ENCODE data around the gene LRIG2. TPM values are rescaled to one million over a fixed set of nuclear protein-coding genes. Genes with fewer than 3 reads are reported as not detected.

The LRIG2 gene
- total and polyA plus RNA-seq, 9 of the 15 experiments (the other 6 are each of a cell fraction or from before 2014, with no cell fraction given), result 1.8 to 28.1 (median 11.5) TPM

GRCh38 chr1:113058941-113059706, 13.9 kb upstream of the LRIG2 start (continued):
- TF ChIP-seq, protein P1, sequence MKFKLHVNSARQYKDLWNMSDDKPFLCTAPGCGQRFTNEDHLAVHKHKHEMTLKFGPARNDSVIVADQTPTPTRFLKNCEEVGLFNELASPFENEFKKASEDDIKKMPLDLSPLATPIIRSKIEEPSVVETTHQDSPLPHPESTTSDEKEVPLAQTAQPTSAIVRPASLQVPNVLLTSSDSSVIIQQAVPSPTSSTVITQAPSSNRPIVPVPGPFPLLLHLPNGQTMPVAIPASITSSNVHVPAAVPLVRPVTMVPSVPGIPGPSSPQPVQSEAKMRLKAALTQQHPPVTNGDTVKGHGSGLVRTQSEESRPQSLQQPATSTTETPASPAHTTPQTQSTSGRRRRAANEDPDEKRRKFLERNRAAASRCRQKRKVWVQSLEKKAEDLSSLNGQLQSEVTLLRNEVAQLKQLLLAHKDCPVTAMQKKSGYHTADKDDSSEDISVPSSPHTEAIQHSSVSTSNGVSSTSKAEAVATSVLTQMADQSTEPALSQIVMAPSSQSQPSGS (CRISPR knock-in tag; IDR thresholded peaks at IDR 0.05), result no peak
- TF ChIP-seq TCF3 (CRISPR knock-in tag; IDR thresholded peaks at IDR 0.05), result peak; percentile 31; the same call in 1 of the 2 replicates
- TF ChIP-seq SREBF2 (CRISPR knock-in tag; IDR thresholded peaks at IDR 0.05), result no peak
- peak; percentile 62; the same call in 1 of the 2 replicates for TF ChIP-seq ZNF584 (CRISPR knock-in tag; IDR thresholded peaks at IDR 0.05; ENCODE audit: low read depth)
- TF ChIP-seq SNIP1 (IDR thresholded peaks at IDR 0.05; ENCODE audit: low read depth), result no peak
- no peak for TF ChIP-seq TAF9B (IDR thresholded peaks at IDR 0.05; ENCODE audit: partially characterized antibody)
- TF ChIP-seq RB1 (IDR thresholded peaks at IDR 0.05; ENCODE audit: low read depth), result no peak; the same call in 1 of the 2 replicates
- no peak for TF ChIP-seq ZNF717 (CRISPR knock-in tag; IDR thresholded peaks at IDR 0.05)
- TF ChIP-seq ZFP1 (CRISPR knock-in tag; IDR thresholded peaks at IDR 0.05), result no peak
- no peak for TF ChIP-seq DMBX1 (CRISPR knock-in tag; IDR thresholded peaks at IDR 0.05; ENCODE audit: borderline replicate concordance)
- no peak for TF ChIP-seq YBX1 (IDR thresholded peaks at IDR 0.05)
- TF ChIP-seq ZNF436 (CRISPR knock-in tag; IDR thresholded peaks at IDR 0.05), result no peak
- TF ChIP-seq L3MBTL2 (IDR thresholded peaks at IDR 0.05), result peak; percentile 27; the same call in 1 of the 2 replicates
- no peak for TF ChIP-seq GTF2E2 (tag; IDR thresholded peaks at IDR 0.05)
- TF ChIP-seq PHF8 (IDR thresholded peaks at IDR 0.05; ENCODE audit: borderline replicate concordance, low read length), result no peak
- no peak for TF ChIP-seq MECOM (CRISPR knock-in tag; IDR thresholded peaks at IDR 0.05)
- TF ChIP-seq TCF7 (IDR thresholded peaks at IDR 0.05; ENCODE audit: borderline replicate concordance), result no peak
- TF ChIP-seq ETV1 (tag; conservative IDR thresholded peaks at IDR 0.05; ENCODE audit: low read depth), result peak; percentile 74
- no peak for TF ChIP-seq POLR2B (IDR thresholded peaks at IDR 0.05; ENCODE audit: low read depth, partially characterized antibody)
- TF ChIP-seq ZNF398 (CRISPR knock-in tag; IDR thresholded peaks at IDR 0.05), result no peak
- no peak for TF ChIP-seq HDAC1 (IDR thresholded peaks at IDR 0.05)
- TF ChIP-seq, protein P2, sequence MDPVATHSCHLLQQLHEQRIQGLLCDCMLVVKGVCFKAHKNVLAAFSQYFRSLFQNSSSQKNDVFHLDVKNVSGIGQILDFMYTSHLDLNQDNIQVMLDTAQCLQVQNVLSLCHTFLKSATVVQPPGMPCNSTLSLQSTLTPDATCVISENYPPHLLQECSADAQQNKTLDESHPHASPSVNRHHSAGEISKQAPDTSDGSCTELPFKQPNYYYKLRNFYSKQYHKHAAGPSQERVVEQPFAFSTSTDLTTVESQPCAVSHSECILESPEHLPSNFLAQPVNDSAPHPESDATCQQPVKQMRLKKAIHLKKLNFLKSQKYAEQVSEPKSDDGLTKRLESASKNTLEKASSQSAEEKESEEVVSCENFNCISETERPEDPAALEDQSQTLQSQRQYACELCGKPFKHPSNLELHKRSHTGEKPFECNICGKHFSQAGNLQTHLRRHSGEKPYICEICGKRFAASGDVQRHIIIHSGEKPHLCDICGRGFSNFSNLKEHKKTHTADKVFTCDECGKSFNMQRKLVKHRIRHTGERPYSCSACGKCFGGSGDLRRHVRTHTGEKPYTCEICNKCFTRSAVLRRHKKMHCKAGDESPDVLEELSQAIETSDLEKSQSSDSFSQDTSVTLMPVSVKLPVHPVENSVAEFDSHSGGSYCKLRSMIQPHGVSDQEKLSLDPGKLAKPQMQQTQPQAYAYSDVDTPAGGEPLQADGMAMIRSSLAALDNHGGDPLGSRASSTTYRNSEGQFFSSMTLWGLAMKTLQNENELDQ (CRISPR knock-in tag; IDR thresholded peaks at IDR 0.05; ENCODE audit: borderline replicate concordance), result no peak
- TF ChIP-seq, protein P3, sequence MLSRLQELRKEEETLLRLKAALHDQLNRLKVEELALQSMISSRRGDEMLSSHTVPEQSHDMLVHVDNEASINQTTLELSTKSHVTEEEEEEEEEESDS (CRISPR knock-in tag; IDR thresholded peaks at IDR 0.05), result no peak
- peak; percentile 97 for TF ChIP-seq NFIX (CRISPR knock-in tag; IDR thresholded peaks at IDR 0.05; ENCODE audit: low read depth)
- no peak for TF ChIP-seq DIDO1 (tag; IDR thresholded peaks at IDR 0.05; ENCODE audit: low read depth)
